Neural cell (in vitro differentiated cells): Measurements from ENCODE around the gene NBEAL1. TPM values are rescaled to one million over a fixed set of nuclear protein-coding genes. Genes with fewer than 3 reads are reported as not detected.

ENCODE experiments used
- H2AFZ ChIP-seq: fragments of 200-600, 300-800 bp; sonication (generic), shearing (Covaris generic); 2 replicates; pipeline ENCODE4 v1.6.0; 2014; ENCODE audit warnings: low read depth, mild to moderate bottlenecking, antibody characterized with exemption, low read length, moderate library complexity
- H3F3A ChIP-seq: fragments of 200-600 bp; shearing (Covaris generic); 2 replicates; pipeline ENCODE4 v1.6.1; 2016; ENCODE audit warnings: mild to moderate bottlenecking, moderate library complexity, mixed read lengths, antibody characterized with exemption, low read length; ENCODE audit not compliant: insufficient read depth, poor library complexity, severe bottlenecking
- H3K27ac ChIP-seq: fragments of 200-600, 300-800 bp; sonication (generic), shearing (Covaris generic); 2 replicates; pipeline ENCODE4 v1.5.1; 2014; ENCODE audit warnings: mild to moderate bottlenecking, low read length, moderate library complexity
- H3K27me3 ChIP-seq: fragments of 300-800, 200-600 bp; sonication (generic), shearing (Covaris generic); 2 replicates; pipeline ENCODE4 v1.6.0; 2014; ENCODE audit warnings: mild to moderate bottlenecking, low read depth, low read length, moderate library complexity; ENCODE audit not compliant: insufficient read depth
- H3K36me3 ChIP-seq: fragments of 300-800, 200-600 bp; sonication (generic), shearing (Covaris generic); 2 replicates; pipeline ENCODE4 v1.5.1; 2014; ENCODE audit warnings: mild to moderate bottlenecking, antibody characterized with exemption, low read length, moderate library complexity; ENCODE audit not compliant: insufficient read depth
- H3K4me2 ChIP-seq: fragments of 300-800, 200-600 bp; sonication (generic), shearing (Covaris generic); 2 replicates; pipeline ENCODE4 v1.6.0; 2014; ENCODE audit warnings: mild to moderate bottlenecking, low read length
- H3K4me3 ChIP-seq: fragments of 300-800, 200-600 bp; sonication (generic), shearing (Covaris generic); 2 replicates; pipeline ENCODE4 v1.5.1; 2014; ENCODE audit warnings: mild to moderate bottlenecking, low read length, moderate library complexity
- H3K79me2 ChIP-seq: fragments of 200-600 bp; shearing (Covaris generic); replicated peaks from 2 replicates; pipeline ENCODE4 v1.6.0; 2014; ENCODE audit warnings: mild to moderate bottlenecking, low read length, moderate library complexity; ENCODE audit not compliant: insufficient read depth
- H3K9ac ChIP-seq: fragments of 300-800, 200-600 bp; sonication (generic), shearing (Covaris generic); 2 replicates; pipeline ENCODE4 v1.6.1; 2016; ENCODE audit warnings: mild to moderate bottlenecking, low read length, mixed read lengths
- H3K9me2 ChIP-seq: fragments of 200-600 bp; shearing (Covaris generic); 2 replicates; pipeline ENCODE4 v1.6.1; 2016; ENCODE audit warnings: mild to moderate bottlenecking, low read length, mixed read lengths; ENCODE audit not compliant: insufficient read depth
- H3K9me3 ChIP-seq: fragments of 200-600, 300-800 bp; sonication (generic), shearing (Covaris generic); 2 replicates; pipeline ENCODE4 v1.6.1; 2016; ENCODE audit warnings: mild to moderate bottlenecking, mixed run types, low read length, moderate library complexity, mixed read lengths
- H4K20me1 ChIP-seq: fragments of 200-600 bp; shearing (Covaris generic); 2 replicates; pipeline ENCODE4 v1.6.1; 2016; ENCODE audit warnings: mild to moderate bottlenecking, mixed run types; ENCODE audit not compliant: insufficient read depth
- CTCF ChIP-seq: fragments of 450-650 bp; IDR thresholded peaks from 2 replicates; pipeline ENCODE4 v1.5.1; 2014; ENCODE audit warnings: antibody characterized with exemption, mild to moderate bottlenecking, moderate library complexity; ENCODE audit not compliant: poor library complexity, severe bottlenecking
- EP300 ChIP-seq: fragments of 450-650 bp; conservative IDR thresholded peaks from 2 replicates; pipeline ENCODE4 v1.6.1; 2014; ENCODE audit warnings: antibody characterized with exemption, mild to moderate bottlenecking, moderate library complexity; ENCODE audit not compliant: poor library complexity, severe bottlenecking
- EZH2 ChIP-seq: fragments of 200-600, 300-800 bp; shearing (Covaris generic), sonication (generic); IDR thresholded peaks from 2 replicates; pipeline ENCODE4 v1.6.1; 2014; ENCODE audit warnings: antibody characterized with exemption, low read length, borderline replicate concordance, mild to moderate bottlenecking; ENCODE audit not compliant: insufficient read depth, poor library complexity, severe bottlenecking
- MXI1 ChIP-seq: fragments of 450-650 bp; conservative IDR thresholded peaks from 2 replicates; pipeline ENCODE4 v1.6.1; 2014; ENCODE audit warnings: antibody characterized with exemption, mild to moderate bottlenecking; ENCODE audit not compliant: poor library complexity, severe bottlenecking
- POLR2AphosphoS5 ChIP-seq: IDR thresholded peaks from 2 replicates; pipeline ENCODE4 v1.6.1; 2012
- RAD21 ChIP-seq: fragments of 450-650 bp; conservative IDR thresholded peaks from 2 replicates; pipeline ENCODE4 v1.6.1; 2014; ENCODE audit warnings: antibody characterized with exemption, mild to moderate bottlenecking, moderate library complexity
- REST ChIP-seq: IDR thresholded peaks from 2 replicates; pipeline ENCODE4 v1.6.1; 2012; ENCODE audit warnings: borderline replicate concordance
- SMC3 ChIP-seq: fragments of 450-650 bp; conservative IDR thresholded peaks from 2 replicates; pipeline ENCODE4 v1.6.1; 2014; ENCODE audit warnings: antibody characterized with exemption, mild to moderate bottlenecking, moderate library complexity; ENCODE audit not compliant: poor library complexity
- TAF1 ChIP-seq: IDR thresholded peaks from 2 replicates; pipeline ENCODE4 v1.6.1; 2012; ENCODE audit warnings: low read depth
- polyA plus RNA-seq: library from polyadenylated mRNA; depleted of rRNA; stranded (reverse); fragments of >200 nt; gene quantifications from 2 replicates; pipeline ENCODE4 v1.2.3, GENCODE V29; 2014

NBEAL1 gene
- polyA plus RNA-seq, 1 donor from 2014 or later, result 7.9 TPM

GRCh38 chr2:203122317-203122986 lies 107.8 kb downstream of the NBEAL1 start:
- H3K9me2 ChIP-seq, result no peaks in the 10 kb centered on the region
- no peaks in the 10 kb centered on the region for H3K79me2 ChIP-seq
- H3K27ac ChIP-seq, result no peak overlapping the region
- no peak overlapping the region for H3K9ac ChIP-seq
- H3K4me2 ChIP-seq, result no peak overlapping the region
- no peaks in the 10 kb centered on the region for H3K27me3 ChIP-seq
- no peak overlapping the region for H3K4me3 ChIP-seq
- TF ChIP-seq TAF1 (no peak), MXI1 (no peak), REST (no peak), EP300 (no peak), POLR2AphosphoS5 (no peak), CTCF (peak; percentile 21), RAD21 (peak; percentile 30), SMC3 (no peak), EZH2 (no peak)
- no peaks in the 10 kb centered on the region for H3K9me3 ChIP-seq
- no peaks in the 10 kb centered on the region for H3F3A ChIP-seq
- H2AFZ ChIP-seq, result no peak overlapping the region
- H3K36me3 ChIP-seq, result no peaks in the 10 kb centered on the region
- no peaks in the 10 kb centered on the region for H4K20me1 ChIP-seq

GRCh38 chr2:203126996-203127395 lies 112.3 kb downstream of the NBEAL1 start:
- no peak overlapping the region for H3K4me3 ChIP-seq
- H3F3A ChIP-seq, result no peaks in the 10 kb centered on the region
- H4K20me1 ChIP-seq, result no peaks in the 10 kb centered on the region
- TF ChIP-seq MXI1 (no peak), SMC3 (no peak), POLR2AphosphoS5 (no peak), EP300 (no peak), REST (no peak), RAD21 (no peak), TAF1 (no peak), CTCF (no peak), EZH2 (no peak)
- H3K27ac ChIP-seq, result no peak overlapping the region
- H3K27me3 ChIP-seq, result no peaks in the 10 kb centered on the region
- no peak overlapping the region for H2AFZ ChIP-seq
- H3K9ac ChIP-seq, result no peak overlapping the region
- H3K36me3 ChIP-seq, result no peaks in the 10 kb centered on the region
- H3K9me3 ChIP-seq, result no peaks in the 10 kb centered on the region
- H3K4me2 ChIP-seq, result no peak overlapping the region
- H3K79me2 ChIP-seq, result no peaks in the 10 kb centered on the region
- H3K9me2 ChIP-seq, result no peaks in the 10 kb centered on the region
